Neuronal stem cell (in vitro differentiated cells): ENCODE measurements around the gene GABRB2.

Experiments
- DNase-seq: peaks from one replicate; pipeline ENCODE4 v3.0.0-alpha.2; 2013; ENCODE audit warnings: low spot score
- H2AFZ ChIP-seq: one replicate; pipeline ENCODE4 v1.6.1; 2013; ENCODE audit warnings: mild to moderate bottlenecking, low read length, inconsistent platforms
- H2AK5ac ChIP-seq: 2 replicates; pipeline ENCODE4 v1.6.1; 2013; ENCODE audit warnings: low read depth, mild to moderate bottlenecking, inconsistent platforms, low read length, moderate library complexity, mixed read lengths
- H2BK120ac ChIP-seq: 2 replicates; pipeline ENCODE4 v1.6.1; 2013; ENCODE audit warnings: low read depth, mild to moderate bottlenecking, inconsistent platforms, low read length, moderate library complexity, mixed read lengths
- H2BK12ac ChIP-seq: one replicate; pipeline ENCODE4 v1.6.1; 2013; ENCODE audit warnings: low read length, inconsistent platforms
- H2BK15ac ChIP-seq: 2 replicates; pipeline ENCODE4 v1.6.1; 2013; ENCODE audit warnings: mild to moderate bottlenecking, low read length, inconsistent platforms, mixed read lengths
- H2BK5ac ChIP-seq: one replicate; pipeline ENCODE4 v1.6.1; 2013; ENCODE audit warnings: inconsistent platforms, mild to moderate bottlenecking, low read length, moderate library complexity
- H3K14ac ChIP-seq: one replicate; pipeline ENCODE4 v1.6.1; 2013; ENCODE audit warnings: low read length, inconsistent platforms
- H3K18ac ChIP-seq: 2 replicates; pipeline ENCODE4 v1.6.1; 2013; ENCODE audit warnings: low read length, inconsistent platforms
- H3K23ac ChIP-seq: 2 replicates; pipeline ENCODE4 v1.6.1; 2013; ENCODE audit warnings: low read depth, mild to moderate bottlenecking, mixed read lengths, low read length, inconsistent platforms; ENCODE audit not compliant: poor library complexity
- H3K27ac ChIP-seq: replicated peaks from 3 replicates; pipeline ENCODE4 v1.5.1; 2013; ENCODE audit warnings: low read length, inconsistent platforms
- H3K27me3 ChIP-seq, 3 experiments: 2 replicates each; pipeline ENCODE4 v1.6.1; 2013; ENCODE audit warnings: low read length in 3 of 3, mild to moderate bottlenecking in 2 of 3, inconsistent platforms in 1 of 3, low read depth in 1 of 3, mixed read lengths in 1 of 3, moderate library complexity in 1 of 3; ENCODE audit not compliant: control insufficient read depth in 3 of 3, insufficient read depth in 3 of 3
- H3K36me3 ChIP-seq, 2 donors: replicated peaks in 1 of 2; 2 replicates each; pipeline ENCODE4 v1.6.1; 2013; ENCODE audit warnings: low read length in 2 of 2; ENCODE audit not compliant: control insufficient read depth in 2 of 2, insufficient read depth in 2 of 2
- H3K4ac ChIP-seq: 2 replicates; pipeline ENCODE4 v1.6.1; 2013; ENCODE audit warnings: inconsistent platforms, mild to moderate bottlenecking, low read length, moderate library complexity
- H3K4me1 ChIP-seq, 2 donors: 1 replicate in 1 of 2; 2 replicates in 1 of 2; pipeline ENCODE4 v1.6.1; 2013; ENCODE audit warnings: low read length in 2 of 2, low read depth in 1 of 2; ENCODE audit not compliant: control insufficient read depth in 2 of 2, insufficient read depth in 1 of 2
- H3K4me2 ChIP-seq: one replicate; pipeline ENCODE4 v1.6.1; 2013; ENCODE audit warnings: mild to moderate bottlenecking, low read length, inconsistent platforms; ENCODE audit not compliant: insufficient read depth, poor library complexity, severe bottlenecking
- H3K4me3 ChIP-seq, 2 donors: 2 replicates each; pipeline ENCODE4 v1.5.1; 2013; ENCODE audit warnings: low read length in 2 of 2, mild to moderate bottlenecking in 2 of 2, inconsistent platforms in 1 of 2, moderate library complexity in 1 of 2
- H3K79me1 ChIP-seq: one replicate; pipeline ENCODE4 v1.6.1; 2013; ENCODE audit warnings: low read depth, mild to moderate bottlenecking, inconsistent platforms, low read length, moderate library complexity
- H3K9ac ChIP-seq: one replicate; pipeline ENCODE4 v1.6.1; 2013; ENCODE audit warnings: mild to moderate bottlenecking, low read depth, low read length, inconsistent platforms; ENCODE audit not compliant: poor library complexity
- H3K9me3 ChIP-seq, 2 donors: replicated peaks in 1 of 2; 2 replicates each; pipeline versions ENCODE3 to v1.6.1; 2013; ENCODE audit warnings: low read length in 2 of 2, mild to moderate bottlenecking in 2 of 2, inconsistent platforms in 1 of 2, low read depth in 1 of 2, mixed read lengths in 1 of 2, moderate library complexity in 1 of 2; ENCODE audit not compliant: control insufficient read depth in 2 of 2, insufficient read depth in 1 of 2
- H4K8ac ChIP-seq: one replicate; pipeline ENCODE4 v1.6.1; 2013; ENCODE audit warnings: low read depth, mild to moderate bottlenecking, inconsistent platforms, low read length, moderate library complexity
- H4K91ac ChIP-seq: one replicate; pipeline ENCODE4 v1.6.1; 2013; ENCODE audit warnings: low read length, low read depth, mild to moderate bottlenecking, inconsistent platforms; ENCODE audit not compliant: poor library complexity
- WGBS, 2 donors: extraction: QIAGEN DNeasy Blood & Tissue Kit; methylation state at CpG; one replicate each; pipeline ENCODE4 v1.1.7; 2013; ENCODE audit warnings: missing lambda C conversion rate in 2 of 2, mixed read lengths in 1 of 2; ENCODE audit not compliant: insufficient read length in 2 of 2, insufficient replicate concordance in 1 of 2; ENCODE audit errors: extremely low coverage in 2 of 2; 5-methylcytosine and 5-hydroxymethylcytosine counted together

Gene GABRB2

GRCh38 chr5:161373345-161373707 is 173.2 kb downstream of the GABRB2 start:
- Histone ChIP-seq H2AK5ac (no peak overlapping the region), H3K4me2 (no peak overlapping the region), H4K8ac (no peak overlapping the region), H3K23ac (no peak overlapping the region), H3K36me3 (no peaks in the 10 kb centered on the region), H3K9ac (no peak overlapping the region), H3K4ac (no peak overlapping the region), H4K91ac (no peak overlapping the region), H2AFZ (no peak overlapping the region), H3K27me3 (no peaks in the 10 kb centered on the region), H3K4me1 (peaks cover 0 to 22% of the 10 kb centered on the region in 2 donors), H3K79me1 (no peaks in the 10 kb centered on the region), H3K27ac (no peak overlapping the region), H2BK5ac (no peak overlapping the region), H3K18ac (no peak overlapping the region), H3K14ac (no peak overlapping the region), H3K4me3 (no peak overlapping the region), H2BK120ac (no peak overlapping the region), H2BK15ac (no peak overlapping the region), H3K9me3 (no peaks in the 10 kb centered on the region), H2BK12ac (no peak overlapping the region)
- no peak for DNase-seq

- no peak overlapping the region for H3K14ac ChIP-seq
- H3K4me3 ChIP-seq, result no peak overlapping the region
- no CpG with 5 or more reads among the region's 2 CpGs for WGBS, 2 donors
- no peak overlapping the region for H3K23ac ChIP-seq
- no peak overlapping the region for H3K4me2 ChIP-seq
- H2BK120ac ChIP-seq, result no peak overlapping the region
- H3K18ac ChIP-seq, result no peak overlapping the region
- no peak overlapping the region for H4K91ac ChIP-seq
- no peak overlapping the region for H2BK15ac ChIP-seq
- H3K9ac ChIP-seq, result no peak overlapping the region
- no peaks in the 10 kb centered on the region for H3K36me3 ChIP-seq
- H3K9me3 ChIP-seq, result no peaks in the 10 kb centered on the region
- no peak overlapping the region for H2AK5ac ChIP-seq
- no peak overlapping the region for H3K27ac ChIP-seq
- H2BK5ac ChIP-seq, result no peak overlapping the region
- no peak overlapping the region for H4K8ac ChIP-seq
- H3K27me3 ChIP-seq, result no peaks in the 10 kb centered on the region
- H2AFZ ChIP-seq, result no peak overlapping the region
- H2BK12ac ChIP-seq, result no peak overlapping the region
- H3K4ac ChIP-seq, result no peak overlapping the region
- DNase-seq, result no peak
- peaks cover 0 to 22% of the 10 kb centered on the region in 2 donors for H3K4me1 ChIP-seq
- no peaks in the 10 kb centered on the region for H3K79me1 ChIP-seq
Measured at GRCh38 chr5:161372682-161373344, 173.7 kb downstream of the GABRB2 start.

DNA sequence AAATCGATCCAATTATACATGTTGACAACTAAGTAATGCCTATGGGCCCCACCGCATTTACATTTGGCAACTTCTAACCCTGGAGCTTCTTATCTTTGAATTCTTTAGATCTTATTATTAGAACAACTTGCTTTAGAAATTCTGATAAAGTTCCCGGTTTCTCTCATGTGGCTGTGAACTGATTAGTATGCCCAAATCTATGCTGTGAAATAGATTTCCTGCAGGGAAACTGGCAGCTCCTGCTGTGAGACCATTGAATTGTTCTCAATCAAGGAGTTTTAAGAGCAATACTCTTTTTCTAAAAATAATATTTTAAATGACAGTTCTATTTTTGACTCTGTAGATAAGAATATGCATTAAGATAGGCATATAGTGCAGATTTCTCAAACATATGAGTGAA is 177.5 kb downstream of the GABRB2 start:
- Histone ChIP-seq H3K4me1 (peaks cover 0 to 22% of the 10 kb centered on the region in 2 donors), H2AK5ac (no peak overlapping the region), H2BK5ac (no peak overlapping the region), H3K27ac (no peak overlapping the region), H3K4me3 (no peak overlapping the region), H4K91ac (no peak overlapping the region), H3K4ac (no peak overlapping the region), H3K23ac (no peak overlapping the region), H2AFZ (no peak overlapping the region), H3K27me3 (no peaks in the 10 kb centered on the region), H2BK15ac (no peak overlapping the region), H3K4me2 (no peak overlapping the region), H2BK12ac (no peak overlapping the region), H3K14ac (no peak overlapping the region), H3K9ac (no peak overlapping the region), H3K18ac (no peak overlapping the region), H3K9me3 (no peaks in the 10 kb centered on the region), H4K8ac (no peak overlapping the region), H3K36me3 (no peaks in the 10 kb centered on the region), H2BK120ac (no peak overlapping the region), H3K79me1 (no peaks in the 10 kb centered on the region)
- no CpG with 5 or more reads among the region's 3 CpGs for WGBS, 2 donors
- DNase-seq, result no peak

GRCh38 chr5:161358446-161358845 is 188.1 kb downstream of the GABRB2 start:
- H2BK120ac ChIP-seq, result no peak overlapping the region
- no peak overlapping the region for H3K18ac ChIP-seq
- no peak overlapping the region for H4K91ac ChIP-seq
- H4K8ac ChIP-seq, result no peak overlapping the region
- H2BK5ac ChIP-seq, result no peak overlapping the region
- no peak overlapping the region for H2AFZ ChIP-seq
- no peak overlapping the region for H2AK5ac ChIP-seq
- no peak overlapping the region for H3K4me3 ChIP-seq
- H3K9me3 ChIP-seq, result no peaks in the 10 kb centered on the region
- H3K4ac ChIP-seq, result no peak overlapping the region
- no peaks in the 10 kb centered on the region for H3K36me3 ChIP-seq
- 100% methylated on average over 1 of the region's 2 CpGs for WGBS, 2 donors
- no peaks in the 10 kb centered on the region for H3K4me1 ChIP-seq
- no peak overlapping the region for H3K23ac ChIP-seq
- H2BK15ac ChIP-seq, result no peak overlapping the region
- no peak overlapping the region for H3K14ac ChIP-seq
- H3K9ac ChIP-seq, result no peak overlapping the region
- H3K27ac ChIP-seq, result no peak overlapping the region
- no peak overlapping the region for H3K4me2 ChIP-seq
- no peak overlapping the region for H2BK12ac ChIP-seq
- H3K79me1 ChIP-seq, result no peaks in the 10 kb centered on the region
- no peak for DNase-seq
- no peaks in the 10 kb centered on the region for H3K27me3 ChIP-seq
